Measurements from ENCODE around the gene SERPINB2. TPM values are rescaled to one million over a fixed set of nuclear protein-coding genes. Genes with fewer than 3 reads are reported as not detected.

SERPINB2 gene
- total RNA-seq, 1 donor from 2014 or later = 1.9 TPM

DNA sequence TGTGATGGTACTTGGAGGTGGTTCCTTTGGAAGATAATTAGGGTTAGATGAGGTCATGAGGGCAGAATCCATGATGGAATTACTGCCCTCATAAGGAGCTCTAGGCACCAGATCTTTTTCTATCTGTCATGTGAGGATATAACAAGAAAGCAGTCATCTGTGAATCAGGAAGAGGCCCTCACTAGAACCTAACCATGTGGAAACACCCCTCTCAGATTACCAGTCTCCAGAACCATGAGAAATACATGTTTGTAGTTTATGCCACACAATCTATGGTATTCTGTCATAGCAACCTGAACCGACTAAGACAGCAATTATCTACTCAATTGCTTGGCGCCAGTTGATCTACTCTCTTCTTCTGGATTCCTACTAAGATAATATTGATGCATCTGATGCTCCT is 17.9 kb downstream of the SERPINB2 start:
- TF ChIP-seq, protein P1, sequence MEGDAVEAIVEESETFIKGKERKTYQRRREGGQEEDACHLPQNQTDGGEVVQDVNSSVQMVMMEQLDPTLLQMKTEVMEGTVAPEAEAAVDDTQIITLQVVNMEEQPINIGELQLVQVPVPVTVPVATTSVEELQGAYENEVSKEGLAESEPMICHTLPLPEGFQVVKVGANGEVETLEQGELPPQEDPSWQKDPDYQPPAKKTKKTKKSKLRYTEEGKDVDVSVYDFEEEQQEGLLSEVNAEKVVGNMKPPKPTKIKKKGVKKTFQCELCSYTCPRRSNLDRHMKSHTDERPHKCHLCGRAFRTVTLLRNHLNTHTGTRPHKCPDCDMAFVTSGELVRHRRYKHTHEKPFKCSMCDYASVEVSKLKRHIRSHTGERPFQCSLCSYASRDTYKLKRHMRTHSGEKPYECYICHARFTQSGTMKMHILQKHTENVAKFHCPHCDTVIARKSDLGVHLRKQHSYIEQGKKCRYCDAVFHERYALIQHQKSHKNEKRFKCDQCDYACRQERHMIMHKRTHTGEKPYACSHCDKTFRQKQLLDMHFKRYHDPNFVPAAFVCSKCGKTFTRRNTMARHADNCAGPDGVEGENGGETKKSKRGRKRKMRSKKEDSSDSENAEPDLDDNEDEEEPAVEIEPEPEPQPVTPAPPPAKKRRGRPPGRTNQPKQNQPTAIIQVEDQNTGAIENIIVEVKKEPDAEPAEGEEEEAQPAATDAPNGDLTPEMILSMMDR (conservative IDR thresholded peaks at IDR 0.05; ENCODE audit: low read depth, low read length) = no peak
- no peak for DNase-seq (ENCODE audit: low read depth)
- no peak overlapping the region for H3K4me3 ChIP-seq (ENCODE audit: low read depth, low read length)

DNA sequence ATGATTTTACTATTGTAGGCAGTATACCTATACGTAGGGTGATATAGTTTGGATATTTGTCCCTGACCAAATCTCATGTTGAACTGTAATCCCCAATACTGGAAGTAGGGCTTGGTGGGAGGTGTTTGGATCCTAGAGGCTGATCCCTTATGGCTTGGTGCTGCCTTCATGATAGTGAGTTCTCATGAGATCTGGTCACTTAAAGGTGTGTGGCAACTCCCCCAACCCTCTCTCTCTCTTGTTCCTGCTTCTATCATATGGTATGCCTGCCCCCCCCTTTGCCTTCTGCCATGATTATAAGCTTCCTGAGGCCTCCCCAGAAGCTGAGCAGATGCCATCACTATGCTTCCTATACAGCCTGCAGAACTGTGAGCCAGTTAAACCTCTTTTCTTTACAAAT is 18.6 kb downstream of the SERPINB2 start:
- TF ChIP-seq, protein P1 (conservative IDR thresholded peaks at IDR 0.05; ENCODE audit: low read depth, low read length) = no peak
- no peak overlapping the region for H3K4me3 ChIP-seq (ENCODE audit: low read depth, low read length)
- no peak for DNase-seq (ENCODE audit: low read depth)

DNA sequence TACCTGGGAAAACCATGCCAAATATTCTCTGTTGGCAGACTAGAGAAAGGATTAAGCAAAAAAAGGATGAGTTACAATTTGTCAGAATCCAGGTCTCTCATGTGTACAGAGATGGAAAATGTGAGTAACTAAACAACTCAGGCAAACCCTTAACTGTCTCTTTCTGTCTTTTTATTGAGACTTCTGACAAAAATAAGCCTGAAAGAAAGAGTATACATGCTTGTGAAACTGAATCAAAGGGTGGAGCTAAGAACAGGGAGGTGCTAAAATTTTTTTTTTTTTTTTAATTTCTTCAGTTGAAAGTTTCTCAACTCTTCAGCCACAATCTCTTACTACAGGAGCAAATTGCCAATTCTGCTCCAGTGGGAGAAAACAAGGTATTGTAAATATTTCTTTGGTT is 20.2 kb downstream of the SERPINB2 start, which contains the start of gene SERPINB10:
TSS of gene SERPINB10 (plus strand) at position 295 of the 400 bp plus-strand sequence. CDS start 7,553 bp downstream, outside the sequence.
- TF ChIP-seq, protein P1 (conservative IDR thresholded peaks at IDR 0.05; ENCODE audit: low read depth, low read length) = no peak
- H3K4me3 ChIP-seq (ENCODE audit: low read depth, low read length) = no peak within 1 kb of the TSS
- DNase-seq (ENCODE audit: low read depth) = no peak

DNA sequence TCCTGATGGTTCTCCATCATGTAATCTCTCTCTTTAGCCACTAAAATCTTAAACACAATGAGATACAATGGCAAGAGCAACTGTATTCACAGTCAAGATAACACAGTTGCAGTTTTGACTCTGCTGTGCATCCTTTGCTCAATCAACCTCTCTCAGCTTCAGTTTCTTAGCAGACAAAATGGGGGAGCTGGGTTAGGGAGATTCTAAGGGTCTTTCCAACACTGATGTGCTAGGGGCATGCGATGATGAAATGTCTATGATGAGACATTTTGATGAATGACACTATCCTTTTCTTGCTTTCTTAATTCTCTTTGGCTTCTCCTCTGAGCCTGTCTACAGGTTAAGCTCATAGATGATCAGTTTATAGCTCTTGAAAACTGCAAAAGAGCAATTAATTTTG is 21.4 kb downstream of the SERPINB2 start:
- no peak overlapping the region for H3K4me3 ChIP-seq (ENCODE audit: low read depth, low read length)
- no peak for DNase-seq (ENCODE audit: low read depth)
- TF ChIP-seq, protein P1 (conservative IDR thresholded peaks at IDR 0.05; ENCODE audit: low read depth, low read length) = no peak

DNA sequence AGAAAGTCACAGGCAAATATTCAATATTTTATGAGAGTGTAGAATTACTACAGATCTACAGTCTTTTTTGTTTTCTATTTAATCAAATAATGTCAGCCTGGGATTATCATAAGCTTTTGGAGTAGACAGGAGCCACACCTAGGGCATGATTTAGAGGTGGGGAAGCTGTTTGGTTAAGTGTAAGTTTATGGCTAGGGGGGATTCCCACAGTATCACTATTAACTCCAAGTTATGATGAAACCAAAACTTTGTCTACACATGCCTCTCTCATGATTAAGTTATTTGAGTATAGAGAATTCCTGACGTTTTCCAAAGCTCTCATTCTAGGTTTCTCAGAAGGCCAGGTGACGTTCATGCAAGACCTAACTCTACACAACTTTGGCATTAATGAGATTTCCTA is 22.4 kb downstream of the SERPINB2 start:
- H3K4me3 ChIP-seq (ENCODE audit: low read depth, low read length) = no peak overlapping the region
- DNase-seq (ENCODE audit: low read depth) = no peak
- TF ChIP-seq, protein P1 (conservative IDR thresholded peaks at IDR 0.05; ENCODE audit: low read depth, low read length) = no peak

DNA sequence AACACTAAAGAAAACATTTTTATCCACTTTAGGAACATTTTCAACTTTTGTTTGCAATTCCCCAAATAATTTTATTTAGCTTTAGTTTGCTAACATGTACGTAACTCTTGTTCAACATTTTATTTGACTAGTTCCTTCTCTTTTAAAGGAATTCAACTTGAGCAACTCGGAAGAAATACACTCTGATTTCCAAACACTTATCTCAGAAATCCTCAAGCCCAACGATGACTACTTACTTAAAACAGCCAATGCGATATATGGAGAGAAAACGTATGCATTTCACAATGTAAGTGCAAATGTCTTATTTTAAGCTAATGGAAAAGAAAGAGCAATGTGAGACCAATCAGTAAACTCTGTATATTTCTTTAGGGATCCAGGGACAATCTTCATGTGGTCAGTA is 30.3 kb downstream of the SERPINB2 start:
- no peak for DNase-seq (ENCODE audit: low read depth)
- H3K4me3 ChIP-seq (ENCODE audit: low read depth, low read length) = no peak overlapping the region
- TF ChIP-seq, protein P1 (conservative IDR thresholded peaks at IDR 0.05; ENCODE audit: low read depth, low read length) = no peak

DNA sequence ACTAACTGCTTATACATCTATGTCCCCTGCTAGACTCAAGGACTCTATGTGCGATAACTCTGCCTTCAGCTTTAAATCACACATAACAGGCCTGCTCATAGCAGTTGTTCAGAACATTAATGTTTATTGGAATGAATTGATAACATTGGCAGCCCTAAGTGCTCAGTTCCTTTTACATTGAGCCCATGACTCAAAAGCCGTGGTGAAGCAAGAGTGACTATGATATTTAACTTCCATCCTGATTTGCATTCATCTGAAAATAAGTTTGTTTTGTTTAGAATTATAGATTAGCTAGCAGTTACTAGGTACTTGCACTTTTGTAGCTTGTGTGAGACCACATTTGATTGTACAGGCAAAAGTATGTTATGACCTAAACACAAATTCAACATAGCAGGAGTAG is 34.5 kb downstream of the SERPINB2 start:
- TF ChIP-seq, protein P1 (conservative IDR thresholded peaks at IDR 0.05; ENCODE audit: low read depth, low read length) = no peak
- H3K4me3 ChIP-seq (ENCODE audit: low read depth, low read length) = no peak overlapping the region
- no peak for DNase-seq (ENCODE audit: low read depth)

Measured in epithelial cell of proximal tubule (primary cell).